Osteoblast (primary cell): ENCODE data around the gene MRPL3. TPM values are rescaled to one million over a fixed set of nuclear protein-coding genes. Genes with fewer than 3 reads are reported as not detected.
A peak's percentile ranks its signal among the peaks of the same experiment; 100 is the strongest.
"Not testable (repeated sequence)": the region's sequence is repeated elsewhere in the genome, so short reads cannot be mapped to it uniquely, and the experiment has no call there.

Source experiments
- DNase-seq: peaks from one replicate; pipeline ENCODE4 v3.0.0; 2011; ENCODE audit warnings: low spot score, mixed read lengths; ENCODE audit not compliant: insufficient read length; ENCODE audit errors: missing footprints
- H2AFZ ChIP-seq: 2 replicates; pipeline ENCODE4 v1.6.0; 2011; ENCODE audit warnings: mild to moderate bottlenecking, low read length
- H3K27ac ChIP-seq: 2 replicates; pipeline ENCODE4 v1.5.1; 2011; ENCODE audit warnings: mild to moderate bottlenecking, low read depth, low read length, moderate library complexity
- H3K27me3 ChIP-seq: 2 replicates; pipeline ENCODE4 v1.6.0; 2012; ENCODE audit warnings: mild to moderate bottlenecking, control low read depth, inconsistent platforms, low read length, moderate library complexity; ENCODE audit not compliant: insufficient read depth
- H3K36me3 ChIP-seq: 2 replicates; pipeline ENCODE4 v1.5.1; 2011; ENCODE audit warnings: mild to moderate bottlenecking, low read length, control low read depth, moderate library complexity; ENCODE audit not compliant: insufficient read depth
- H3K4me1 ChIP-seq: 2 replicates; pipeline ENCODE4 v1.5.1; 2011; ENCODE audit warnings: mild to moderate bottlenecking, low read length, control low read depth, moderate library complexity; ENCODE audit not compliant: insufficient read depth
- H3K4me2 ChIP-seq: 2 replicates; pipeline ENCODE4 v1.6.0; 2011; ENCODE audit warnings: mild to moderate bottlenecking, low read length; ENCODE audit not compliant: insufficient read depth
- H3K4me3 ChIP-seq: fragments of 200-600 bp; sonication (generic); 3 replicates; pipeline ENCODE4 v1.5.1; 2012; ENCODE audit warnings: mild to moderate bottlenecking, low read length, inconsistent platforms; ENCODE audit not compliant: insufficient read depth
- H3K79me2 ChIP-seq: 2 replicates; pipeline ENCODE4 v1.6.0; 2012; ENCODE audit warnings: mild to moderate bottlenecking, low read length, control low read depth, inconsistent platforms; ENCODE audit not compliant: insufficient read depth
- H3K9me3 ChIP-seq: 2 replicates; pipeline ENCODE4 v1.5.1; 2011; ENCODE audit warnings: low read depth, low read length, control low read depth
- H4K20me1 ChIP-seq: 2 replicates; pipeline ENCODE4 v1.6.0; 2012; ENCODE audit warnings: mild to moderate bottlenecking, low read length, control low read depth; ENCODE audit not compliant: insufficient read depth
- total RNA-seq: library from RNA; depleted of rRNA; stranded (reverse); fragments of >200 nt; gene quantifications from 2 replicates; pipeline ENCODE4 v1.2.3, GENCODE V29; 2012
- TF ChIP-seq, protein P1 (sequence below): IDR thresholded peaks from 2 replicates; pipeline ENCODE4 v1.5.1; 2011; ENCODE audit warnings: mild to moderate bottlenecking, low read depth, low read length, moderate library complexity; ENCODE audit errors: extremely low read depth

MRPL3 gene
- total RNA-seq, 1 donor = 92.6 TPM

- H3K9me3 ChIP-seq = no peaks in the 10 kb centered on the region
- DNase-seq = no peak
- TF ChIP-seq, protein P1, sequence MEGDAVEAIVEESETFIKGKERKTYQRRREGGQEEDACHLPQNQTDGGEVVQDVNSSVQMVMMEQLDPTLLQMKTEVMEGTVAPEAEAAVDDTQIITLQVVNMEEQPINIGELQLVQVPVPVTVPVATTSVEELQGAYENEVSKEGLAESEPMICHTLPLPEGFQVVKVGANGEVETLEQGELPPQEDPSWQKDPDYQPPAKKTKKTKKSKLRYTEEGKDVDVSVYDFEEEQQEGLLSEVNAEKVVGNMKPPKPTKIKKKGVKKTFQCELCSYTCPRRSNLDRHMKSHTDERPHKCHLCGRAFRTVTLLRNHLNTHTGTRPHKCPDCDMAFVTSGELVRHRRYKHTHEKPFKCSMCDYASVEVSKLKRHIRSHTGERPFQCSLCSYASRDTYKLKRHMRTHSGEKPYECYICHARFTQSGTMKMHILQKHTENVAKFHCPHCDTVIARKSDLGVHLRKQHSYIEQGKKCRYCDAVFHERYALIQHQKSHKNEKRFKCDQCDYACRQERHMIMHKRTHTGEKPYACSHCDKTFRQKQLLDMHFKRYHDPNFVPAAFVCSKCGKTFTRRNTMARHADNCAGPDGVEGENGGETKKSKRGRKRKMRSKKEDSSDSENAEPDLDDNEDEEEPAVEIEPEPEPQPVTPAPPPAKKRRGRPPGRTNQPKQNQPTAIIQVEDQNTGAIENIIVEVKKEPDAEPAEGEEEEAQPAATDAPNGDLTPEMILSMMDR = no peak
- H3K36me3 ChIP-seq = peaks cover 51% of the 10 kb centered on the region
- no peak overlapping the region for H2AFZ ChIP-seq
- no peak overlapping the region for H3K27ac ChIP-seq
- H3K79me2 ChIP-seq = peaks cover 30% of the 10 kb centered on the region
- H3K27me3 ChIP-seq = no peaks in the 10 kb centered on the region
- H4K20me1 ChIP-seq = peaks cover 2% of the 10 kb centered on the region
- no peaks in the 10 kb centered on the region for H3K4me1 ChIP-seq
- no peak overlapping the region for H3K4me2 ChIP-seq
- H3K4me3 ChIP-seq = no peak overlapping the region
Observed at GRCh38 chr3:131491775-131492174, 11.0 kb downstream of the MRPL3 start.

DNA sequence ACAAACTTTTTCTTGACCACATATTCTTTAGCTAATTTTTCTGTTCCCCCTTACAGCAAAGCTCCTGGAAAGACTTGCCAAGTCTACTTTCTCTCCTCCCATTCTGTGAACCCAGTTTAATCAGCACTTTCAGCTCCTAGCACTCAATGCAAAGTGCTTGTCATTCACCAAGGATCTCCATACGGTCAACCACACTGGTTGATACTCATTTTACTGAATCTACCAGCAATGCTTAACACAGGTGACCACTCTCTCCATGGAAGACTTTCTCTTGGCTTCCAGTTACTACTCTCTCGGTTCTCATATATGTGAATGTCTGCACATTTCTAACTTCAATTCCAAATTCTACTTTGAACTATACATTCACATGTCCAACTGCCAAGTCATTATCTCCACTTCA lies 11.7 kb downstream of the MRPL3 start:
- Histone ChIP-seq H3K27me3 (no peaks in the 10 kb centered on the region), H3K9me3 (no peaks in the 10 kb centered on the region), H3K4me3 (no peak overlapping the region), H3K36me3 (peaks cover 45% of the 10 kb centered on the region), H4K20me1 (peaks cover 2% of the 10 kb centered on the region), H3K4me2 (no peak overlapping the region), H3K79me2 (peaks cover 28% of the 10 kb centered on the region), H2AFZ (no peak overlapping the region), H3K4me1 (no peaks in the 10 kb centered on the region), H3K27ac (no peak overlapping the region)
- no peak for DNase-seq
- TF ChIP-seq, protein P1 = no peak

- not testable (repeated sequence) for DNase-seq
Observed at GRCh38 chr3:131486545-131486944, 16.2 kb downstream of the MRPL3 start.

DNA sequence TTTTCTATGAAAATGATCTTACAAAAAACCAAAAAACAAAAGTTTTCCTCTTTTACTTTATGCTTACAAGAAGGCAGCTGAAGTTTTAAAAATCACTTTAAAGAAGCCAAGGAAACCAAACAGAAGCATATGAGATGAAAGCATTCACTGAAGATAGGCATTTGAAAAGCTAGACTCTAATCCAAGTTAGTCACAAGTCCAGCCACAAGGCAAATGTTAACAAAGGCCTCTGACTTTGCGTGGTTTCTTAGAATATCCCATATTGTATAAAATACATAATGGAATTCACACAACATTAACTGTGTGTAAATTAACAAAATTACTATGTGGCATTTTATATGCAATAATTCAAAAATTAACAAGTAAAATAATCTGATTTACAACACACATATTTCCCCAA lies 17.7 kb downstream of the MRPL3 start:
- no peak for DNase-seq
- peaks cover 43% of the 10 kb centered on the region for H3K36me3 ChIP-seq

More at GRCh38 chr3:131486545-131486944, 16.2 kb downstream of the MRPL3 start:
- Histone ChIP-seq H3K79me2 (peaks cover 15% of the 10 kb centered on the region), H3K36me3 (peaks cover 45% of the 10 kb centered on the region)
- not testable (repeated sequence) for H3K27me3 ChIP-seq, H3K4me3 ChIP-seq, H4K20me1 ChIP-seq, H3K27ac ChIP-seq, H3K9me3 ChIP-seq, H3K4me1 ChIP-seq, H3K4me2 ChIP-seq, H2AFZ ChIP-seq

More for the DNA sequence above, 17.7 kb downstream of the MRPL3 start:
- Histone ChIP-seq H3K9me3 (no peaks in the 10 kb centered on the region), H3K4me3 (no peak overlapping the region), H2AFZ (no peak overlapping the region), H3K27ac (peak overlapping the region; percentile 8), H3K27me3 (no peaks in the 10 kb centered on the region), H3K79me2 (peaks cover 14% of the 10 kb centered on the region), H3K4me1 (no peaks in the 10 kb centered on the region), H4K20me1 (no peaks in the 10 kb centered on the region), H3K4me2 (no peak overlapping the region)
- TF ChIP-seq, protein P1 = no peak
